Stimulated activated effector memory CD8-positive, alpha-beta T cell treated with anti-CD3 and anti-CD28 coated beads, Interleukin-12 subunit alpha, Interleukin-12 subunit beta, amount 100 ng/mL, for 72 hours (primary cell): ENCODE data around the gene RAB3IL1.

ENCODE experiments used
- ATAC-seq: fragments of 150-1000 bp; cut with Tn5 transposase; 2 replicates; pipeline ENCODE4 v1.10.0; 2021
- DNase-seq, 2 donors: peaks; one replicate each; pipeline ENCODE4 v3.0.0; 2021 to 2022; ENCODE audit warnings: low spot score in 2 of 2
- H3K27ac Mint-ChIP-seq: one replicate; pipeline ENCODE4 v1.8.0; 2022; ENCODE audit warnings: mild to moderate bottlenecking, mixed read lengths
- H3K36me3 Mint-ChIP-seq: one replicate; pipeline ENCODE4 v1.8.0; 2022; ENCODE audit warnings: mild to moderate bottlenecking, mixed read lengths
- H3K4me1 Mint-ChIP-seq: one replicate; pipeline ENCODE4 v1.8.0; 2022; ENCODE audit warnings: mixed read lengths
- H3K4me3 Mint-ChIP-seq: one replicate; pipeline ENCODE4 v1.8.0; 2022; ENCODE audit warnings: mild to moderate bottlenecking, mixed read lengths
- H3K9me3 Mint-ChIP-seq: one replicate; pipeline ENCODE4 v1.8.0; 2022; ENCODE audit warnings: mixed read lengths

RAB3IL1 gene

GRCh38 chr11:61916737-61917333 is 531 bp downstream of the RAB3IL1 start:
- ATAC-seq (no peak), DNase-seq (no peak)
- no peaks in the 10 kb centered on the region for H3K36me3 Mint-ChIP-seq
- peaks cover 12% of the 10 kb centered on the region for H3K4me1 Mint-ChIP-seq
- H3K27ac Mint-ChIP-seq, result no peak overlapping the region
- H3K4me3 Mint-ChIP-seq, result no peak overlapping the region
- H3K9me3 Mint-ChIP-seq, result no peaks in the 10 kb centered on the region

GRCh38 chr11:61914471-61915171 is 2.7 kb downstream of the RAB3IL1 start:
- Mint-ChIP-seq H3K4me1 (peaks cover 12% of the 10 kb centered on the region), H3K9me3 (no peaks in the 10 kb centered on the region), H3K4me3 (no peak overlapping the region), H3K27ac (no peak overlapping the region), H3K36me3 (no peaks in the 10 kb centered on the region)
- DNase-seq (no peak), ATAC-seq (no peak)

DNA sequence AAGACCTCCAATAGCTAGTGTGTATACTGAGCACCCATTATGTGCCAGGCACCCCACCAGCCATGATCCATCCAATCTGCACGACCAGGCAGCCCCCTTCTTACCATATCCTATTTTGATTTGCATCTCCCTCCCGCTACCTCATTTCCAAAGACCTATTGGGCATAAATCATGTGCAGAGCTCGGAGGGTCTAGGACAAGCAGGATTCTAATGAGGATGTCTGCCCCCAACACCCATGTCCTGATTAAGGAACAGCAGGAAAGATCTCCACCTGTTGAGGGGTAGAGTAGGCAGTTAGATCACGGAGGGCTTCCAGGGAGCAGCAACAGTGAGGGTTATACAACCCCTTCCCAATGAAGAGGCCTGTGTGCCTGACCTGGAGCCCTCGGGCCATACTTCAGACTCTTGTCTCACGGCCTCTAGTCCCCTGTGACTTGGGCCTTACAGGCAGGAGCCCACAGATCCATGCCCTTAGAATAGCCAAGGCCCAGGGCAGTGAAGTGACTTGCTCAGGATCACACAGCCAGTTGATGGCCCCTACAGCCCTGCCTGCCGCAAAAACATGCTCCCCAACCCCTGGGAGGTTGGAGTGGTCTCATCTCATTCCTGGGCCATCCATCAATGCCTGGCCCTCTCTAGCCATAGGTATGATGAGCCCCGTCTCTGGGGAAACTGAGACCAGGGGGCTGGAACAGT is 3.5 kb downstream of the RAB3IL1 start:
- ATAC-seq, result no peak
- Mint-ChIP-seq H3K4me1 (peaks cover 12% of the 10 kb centered on the region), H3K9me3 (no peaks in the 10 kb centered on the region)

DNA sequence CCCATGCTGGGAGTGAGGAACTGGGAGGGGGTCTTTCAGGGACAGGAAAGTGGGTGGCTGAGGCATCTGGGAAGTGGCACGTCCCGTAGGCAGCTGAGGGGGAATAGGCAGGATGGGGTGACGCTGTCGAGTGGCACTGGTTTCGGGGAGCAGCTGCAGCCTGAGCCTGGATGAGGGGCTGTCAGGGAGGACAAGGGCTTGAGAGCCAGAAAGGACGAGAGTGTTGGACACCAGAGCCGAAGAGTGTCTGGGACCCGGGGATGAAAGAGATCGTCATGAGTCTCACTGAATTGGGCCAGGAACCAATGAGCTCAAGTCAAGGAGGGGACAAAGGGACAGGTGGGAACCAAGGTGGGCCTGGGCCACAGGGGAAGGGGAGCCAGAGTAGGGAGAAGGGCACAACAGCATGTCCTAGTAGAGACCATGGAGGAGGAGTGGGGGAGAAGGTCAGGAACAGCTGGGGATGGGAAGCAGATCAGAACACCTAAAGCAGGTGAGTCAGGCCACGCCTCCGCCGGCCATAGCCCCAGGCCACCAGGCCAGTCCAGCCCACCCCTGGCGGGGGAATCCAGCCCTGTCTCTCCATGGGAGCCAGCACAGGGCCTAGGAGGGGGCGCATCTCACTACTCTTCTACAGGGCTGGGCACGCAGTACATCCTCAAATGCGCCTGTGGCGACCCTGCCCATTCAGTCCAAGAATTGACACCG is 4.2 kb downstream of the RAB3IL1 start:
- no peak overlapping the region for H3K4me3 Mint-ChIP-seq
- DNase-seq, result no peak
- no peak for ATAC-seq
- peaks cover 8% of the 10 kb centered on the region for H3K4me1 Mint-ChIP-seq
- no peaks in the 10 kb centered on the region for H3K36me3 Mint-ChIP-seq
- H3K27ac Mint-ChIP-seq, result no peak overlapping the region
- no peaks in the 10 kb centered on the region for H3K9me3 Mint-ChIP-seq

More for the DNA sequence above, 3.5 kb downstream of the RAB3IL1 start:
- no peak overlapping the region for H3K27ac Mint-ChIP-seq
- no peak for DNase-seq
- H3K4me3 Mint-ChIP-seq, result no peak overlapping the region
- H3K36me3 Mint-ChIP-seq, result no peaks in the 10 kb centered on the region

GRCh38 chr11:61912530-61912898 is 4.9 kb downstream of the RAB3IL1 start:
- no peak overlapping the region for H3K27ac Mint-ChIP-seq
- no peaks in the 10 kb centered on the region for H3K9me3 Mint-ChIP-seq
- H3K36me3 Mint-ChIP-seq, result no peaks in the 10 kb centered on the region
- no peak for DNase-seq
- no peak for ATAC-seq
- H3K4me3 Mint-ChIP-seq, result no peak overlapping the region
- peaks cover 2% of the 10 kb centered on the region for H3K4me1 Mint-ChIP-seq

GRCh38 chr11:61911701-61912529 is 5.5 kb downstream of the RAB3IL1 start:
- H3K9me3 Mint-ChIP-seq, result no peaks in the 10 kb centered on the region
- ATAC-seq, result no peak
- H3K4me3 Mint-ChIP-seq, result no peak overlapping the region
- no peaks in the 10 kb centered on the region for H3K4me1 Mint-ChIP-seq
- no peaks in the 10 kb centered on the region for H3K36me3 Mint-ChIP-seq
- no peak overlapping the region for H3K27ac Mint-ChIP-seq
- DNase-seq, result no peak

GRCh38 chr11:61911128-61911700 is 6.2 kb downstream of the RAB3IL1 start:
- Mint-ChIP-seq H3K9me3 (no peaks in the 10 kb centered on the region), H3K36me3 (no peaks in the 10 kb centered on the region), H3K4me1 (no peaks in the 10 kb centered on the region), H3K27ac (no peak overlapping the region), H3K4me3 (no peak overlapping the region)
- ATAC-seq (no peak), DNase-seq (no peak)

GRCh38 chr11:61910187-61911127 is 6.9 kb downstream of the RAB3IL1 start:
- Mint-ChIP-seq H3K9me3 (no peaks in the 10 kb centered on the region), H3K27ac (no peak overlapping the region), H3K36me3 (no peaks in the 10 kb centered on the region), H3K4me1 (no peaks in the 10 kb centered on the region), H3K4me3 (no peak overlapping the region)
- ATAC-seq (no peak), DNase-seq (no peak)

GRCh38 chr11:61908730-61909316 is 8.5 kb downstream of the RAB3IL1 start:
- H3K4me3 Mint-ChIP-seq, result no peak overlapping the region
- no peak overlapping the region for H3K27ac Mint-ChIP-seq
- H3K4me1 Mint-ChIP-seq, result no peaks in the 10 kb centered on the region
- DNase-seq (no peak), ATAC-seq (no peak)
- no peaks in the 10 kb centered on the region for H3K36me3 Mint-ChIP-seq
- no peaks in the 10 kb centered on the region for H3K9me3 Mint-ChIP-seq

DNA sequence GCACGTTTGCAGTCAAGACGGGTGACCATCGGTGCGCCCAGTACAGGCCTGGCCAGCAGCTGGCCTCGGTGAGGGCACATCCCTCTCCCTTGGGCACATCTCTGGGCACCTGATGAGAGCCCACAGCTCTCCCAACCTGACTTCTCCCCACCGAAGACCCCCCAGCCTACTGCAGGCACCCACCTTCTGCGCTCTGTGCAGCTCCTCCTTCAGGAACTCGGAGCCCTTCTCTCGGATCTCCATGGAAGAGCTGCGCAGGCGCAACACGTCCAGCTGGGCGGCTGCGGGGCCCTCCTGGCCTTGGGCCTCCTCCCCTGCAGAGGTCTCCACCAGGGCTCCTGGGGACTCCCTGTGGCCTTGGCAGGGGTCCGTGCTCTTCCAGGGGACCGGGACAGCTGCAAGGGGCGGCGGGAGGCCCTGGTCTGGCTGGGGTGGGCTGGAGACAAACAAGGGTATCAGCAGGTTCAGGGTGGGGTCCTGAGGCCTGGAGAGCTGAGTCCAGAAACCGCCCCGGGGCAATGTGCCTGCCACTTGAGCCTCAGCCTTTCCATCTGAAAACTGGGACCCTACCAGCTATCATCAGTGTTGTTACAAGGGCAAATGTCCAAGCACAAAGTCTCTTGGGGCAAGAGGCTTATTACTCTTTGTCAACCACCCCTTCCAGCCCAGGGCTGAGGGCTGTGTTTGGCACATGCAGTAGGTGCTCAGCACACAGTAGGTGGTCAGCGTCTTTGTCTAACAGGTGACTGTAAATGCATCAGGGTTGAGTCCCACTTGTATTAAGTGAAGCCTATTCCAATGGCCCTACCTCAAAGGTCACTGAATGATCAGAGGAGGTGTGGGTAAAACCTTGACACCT is 9.3 kb downstream of the RAB3IL1 start:
- Mint-ChIP-seq H3K4me1 (no peaks in the 10 kb centered on the region), H3K9me3 (no peaks in the 10 kb centered on the region), H3K4me3 (no peak overlapping the region), H3K36me3 (no peaks in the 10 kb centered on the region), H3K27ac (no peak overlapping the region)
- ATAC-seq (no peak), DNase-seq (no peak)

DNA sequence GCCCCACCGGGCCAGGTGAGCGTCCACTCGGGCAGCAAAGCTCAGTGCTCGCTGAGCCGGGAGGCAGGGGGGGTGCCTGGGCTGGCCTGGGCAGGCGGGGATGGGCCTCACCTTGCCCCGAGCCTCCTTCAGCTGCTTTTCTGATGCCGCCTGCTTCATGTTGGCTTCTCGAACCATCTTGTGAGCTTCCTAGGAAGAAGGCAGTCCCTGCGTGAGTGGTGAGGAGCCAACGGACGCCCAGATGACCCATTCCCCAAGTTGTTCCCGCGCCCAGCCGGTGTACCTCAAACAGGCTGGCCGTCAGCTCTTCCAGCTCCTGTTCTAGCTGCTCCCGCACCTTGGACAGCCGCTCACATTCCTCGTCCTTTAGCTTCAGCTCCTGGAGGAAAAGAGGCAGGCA is 10.1 kb downstream of the RAB3IL1 start:
- no peak overlapping the region for H3K27ac Mint-ChIP-seq
- H3K9me3 Mint-ChIP-seq, result no peaks in the 10 kb centered on the region
- H3K36me3 Mint-ChIP-seq, result no peaks in the 10 kb centered on the region

GRCh38 chr11:61906522-61906909 is 10.8 kb downstream of the RAB3IL1 start:
- no peak overlapping the region for H3K4me3 Mint-ChIP-seq
- no peak for ATAC-seq

More for the DNA sequence above, 10.1 kb downstream of the RAB3IL1 start:
- Mint-ChIP-seq H3K4me3 (no peak overlapping the region), H3K4me1 (no peaks in the 10 kb centered on the region)
- no peak for ATAC-seq
- DNase-seq, result no peak

More at GRCh38 chr11:61906522-61906909, 10.8 kb downstream of the RAB3IL1 start:
- no peak for DNase-seq
- no peak overlapping the region for H3K27ac Mint-ChIP-seq
- no peaks in the 10 kb centered on the region for H3K4me1 Mint-ChIP-seq
- no peaks in the 10 kb centered on the region for H3K9me3 Mint-ChIP-seq
- H3K36me3 Mint-ChIP-seq, result no peaks in the 10 kb centered on the region
